ENCODE measurements around the gene NPPA. TPM values are rescaled to one million over a fixed set of nuclear protein-coding genes. Genes with fewer than 3 reads are reported as not detected.

Gene NPPA
- total and polyA plus RNA-seq, 9 of the 15 experiments (the other 6 are each of a cell fraction or from before 2014, with no cell fraction given): not detected

GRCh38 chr1:11796036-11796828, 51.4 kb downstream of the NPPA start (continued):
- TF ChIP-seq CHD7 (IDR thresholded peaks at IDR 0.05; ENCODE audit: low read depth, low read length) (peak; percentile 77), ZNF3 (CRISPR knock-in tag; IDR thresholded peaks at IDR 0.05) (no peak), KLF1 (tag; IDR thresholded peaks at IDR 0.05) (no peak), CXXC5 (CRISPR knock-in tag; IDR thresholded peaks at IDR 0.05) (peak; percentile 58), PHTF2 (CRISPR knock-in tag; IDR thresholded peaks at IDR 0.05) (0 out of 2 replicates have a peak, but pooled peaks have one; percentile 47), NCOA4 (IDR thresholded peaks at IDR 0.05; ENCODE audit: partially characterized antibody) (no peak), HDAC1 (IDR thresholded peaks at IDR 0.05) (peak in 1 of 2 experiments; percentile 50; a peak in 2 of 4 replicates), ZNF449 (CRISPR knock-in tag; IDR thresholded peaks at IDR 0.05) (peak; percentile 73; the same call in 1 of the 2 replicates), HMG20A (CRISPR knock-in tag; conservative IDR thresholded peaks at IDR 0.05) (no peak), SAFB2 (IDR thresholded peaks at IDR 0.05; ENCODE audit: borderline replicate concordance, low read depth, low read length, severe bottlenecking) (no peak), ZNF23 (CRISPR knock-in tag; IDR thresholded peaks at IDR 0.05) (no peak), PRPF4 (IDR thresholded peaks at IDR 0.05; ENCODE audit: insufficient read depth, low read depth, low read length, poor library complexity, severe bottlenecking) (no peak), GABPB2 (CRISPR knock-in tag; conservative IDR thresholded peaks at IDR 0.05) (no peak), CEBPB (tag; IDR thresholded peaks at IDR 0.05) (peak; percentile 88), CHD4 (IDR thresholded peaks at IDR 0.05; ENCODE audit: insufficient read depth, insufficient replicate concordance, low read depth, low read length, poor library complexity, severe bottlenecking) (no peak)

All from K562 (cell line).